ENCODE measurements around the gene SHISAL2A.

GRCh38 chr1:52601991-52602855 is 30.7 kb upstream of the SHISAL2A start, which contains the start of gene GPX7:
- TF ChIP-seq CTCF (conservative IDR thresholded peaks at IDR 0.05 in 1 of 2, IDR thresholded peaks at IDR 0.05 in 1 of 2; ENCODE audit: low read depth in 1 of 2, low read length in 2 of 2) (no peak), EZH2 (IDR thresholded peaks at IDR 0.05; ENCODE audit: low read length, missing control alignments) (no peak)

All from fibroblast of lung (primary cell).